NOMO-1 (cell line): Measurements from ENCODE around the gene MOXD1.

Source experiments
- DNase-seq, 2 experiments: peaks; one replicate each; lab custom pipeline; 2025; ENCODE audit not compliant: unreplicated experiment in 2 of 2; lab: John Stamatoyannopoulos, UW

MOXD1 gene

GRCh38 chr6:132400883-132401617, at the start of gene MOXD1:
Gene MOXD1, minus strand, starts transcription at chr6:132401475. Its CDS starts 49 bp downstream, at chr6:132401426.
- no peak for DNase-seq

- DNase-seq: no peak
Observed at GRCh38 chr6:132446855-132447241, 45.6 kb upstream of the MOXD1 start.

DNA sequence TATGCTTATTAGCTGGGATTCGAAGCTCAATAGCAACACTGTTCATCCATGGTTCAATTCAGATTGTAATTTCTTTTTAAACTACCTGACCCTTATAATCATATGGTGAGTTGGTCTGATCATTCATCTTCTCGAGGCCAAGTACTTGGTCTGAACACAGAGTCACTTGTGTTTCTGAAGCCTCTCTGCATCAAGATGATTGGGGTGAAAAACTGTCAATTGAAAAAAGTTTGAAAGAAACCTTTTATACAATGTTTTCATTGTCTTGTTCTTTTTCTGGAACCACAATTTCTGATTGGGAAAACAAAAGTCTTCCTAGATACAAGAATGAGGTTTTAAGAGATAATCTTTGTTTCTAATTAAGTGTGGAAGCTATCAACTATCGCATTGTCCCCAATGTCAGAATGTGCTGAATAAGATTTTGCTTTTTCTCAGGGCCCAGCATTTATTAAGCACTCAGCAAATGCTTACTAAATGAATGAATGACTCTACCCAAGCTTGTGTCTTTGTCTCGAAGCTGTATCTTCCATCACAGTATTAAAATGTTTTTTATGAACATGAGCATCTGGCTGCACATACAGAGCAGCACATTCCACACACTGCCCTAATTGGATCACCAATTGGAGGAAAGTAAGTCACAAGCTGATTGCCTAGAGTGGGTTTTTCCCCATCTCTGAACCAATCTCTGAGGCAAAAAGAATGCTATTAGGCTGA, 45.0 kb upstream of the MOXD1 start:
- no peak for DNase-seq

DNA sequence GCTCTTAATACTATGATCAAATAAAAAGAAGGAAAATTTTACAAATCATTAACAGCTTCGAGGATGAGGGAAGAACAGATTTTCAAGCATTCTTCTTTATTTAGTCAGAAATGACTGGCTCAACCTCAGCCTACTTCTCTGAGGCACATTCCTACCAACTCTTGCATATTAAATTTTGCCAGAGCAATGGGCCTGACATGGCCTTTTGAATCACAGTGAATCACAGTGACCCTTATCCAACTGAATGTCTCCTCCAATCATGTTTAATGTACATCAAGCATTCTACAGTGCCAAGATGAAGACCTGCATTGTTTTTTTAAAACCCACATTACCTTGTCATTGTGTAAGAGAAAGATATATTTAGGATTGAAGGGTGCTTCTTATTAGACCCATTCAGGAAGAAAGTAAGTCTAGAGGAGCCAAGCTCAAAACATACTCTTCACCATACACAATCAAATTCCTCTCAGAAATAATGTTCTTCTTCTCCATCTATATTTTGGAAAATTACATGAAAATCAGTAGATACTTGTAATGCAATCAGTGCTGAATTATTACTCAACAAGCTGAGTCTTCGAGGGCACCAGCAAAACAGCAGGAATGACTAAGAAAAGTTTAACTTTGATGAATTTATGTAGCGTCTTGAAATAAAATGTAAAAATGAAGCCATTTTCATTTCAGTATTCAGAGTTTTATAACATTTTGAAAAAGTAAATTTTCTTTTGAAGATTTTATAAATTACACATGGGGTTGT, 44.1 kb upstream of the MOXD1 start:
- no peak for DNase-seq

DNA sequence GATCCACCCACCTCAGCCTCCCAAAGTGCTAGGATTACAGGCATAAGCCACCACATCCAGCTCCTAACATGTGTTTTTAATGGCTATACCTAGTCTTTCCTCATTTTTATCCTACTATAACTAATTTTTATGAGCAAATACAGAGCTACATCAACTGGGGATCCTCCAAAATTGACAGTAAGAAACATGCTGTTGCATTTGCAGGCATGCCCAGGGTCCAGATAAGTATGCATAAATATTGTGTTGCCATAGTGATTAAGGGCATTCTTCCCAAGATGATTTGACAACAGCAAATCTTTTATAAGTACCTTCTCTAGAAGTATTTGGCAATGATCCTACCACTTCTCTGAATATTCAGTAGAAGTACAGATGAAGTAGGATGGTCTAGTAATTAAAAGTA, 41.9 kb upstream of the MOXD1 start:
- DNase-seq: no peak

- no peak for DNase-seq
Observed at GRCh38 chr6:132430110-132430509, 28.8 kb upstream of the MOXD1 start.

DNA sequence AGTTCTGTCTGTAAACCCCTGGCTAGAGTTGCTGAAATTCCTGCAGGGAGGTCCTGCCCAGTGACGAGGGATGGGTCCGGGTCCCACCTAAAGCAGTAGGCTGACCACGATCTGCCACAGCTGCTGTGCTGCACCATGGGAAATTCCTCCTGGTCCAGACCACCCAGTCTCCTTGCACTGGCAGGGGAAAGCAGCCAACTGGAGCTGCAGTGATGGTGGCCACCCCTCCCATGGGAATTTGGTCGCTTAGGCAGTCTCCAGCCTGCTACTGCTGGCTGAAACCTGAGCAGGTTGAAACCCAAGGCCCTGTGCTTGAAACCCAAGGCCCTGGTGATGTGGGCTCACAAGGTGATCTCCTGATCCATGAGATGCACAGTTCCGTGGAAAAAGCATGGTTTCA, 23.9 kb upstream of the MOXD1 start:
- no peak for DNase-seq

GRCh38 chr6:132423839-132424238, 22.6 kb upstream of the MOXD1 start:
- no peak for DNase-seq

DNA sequence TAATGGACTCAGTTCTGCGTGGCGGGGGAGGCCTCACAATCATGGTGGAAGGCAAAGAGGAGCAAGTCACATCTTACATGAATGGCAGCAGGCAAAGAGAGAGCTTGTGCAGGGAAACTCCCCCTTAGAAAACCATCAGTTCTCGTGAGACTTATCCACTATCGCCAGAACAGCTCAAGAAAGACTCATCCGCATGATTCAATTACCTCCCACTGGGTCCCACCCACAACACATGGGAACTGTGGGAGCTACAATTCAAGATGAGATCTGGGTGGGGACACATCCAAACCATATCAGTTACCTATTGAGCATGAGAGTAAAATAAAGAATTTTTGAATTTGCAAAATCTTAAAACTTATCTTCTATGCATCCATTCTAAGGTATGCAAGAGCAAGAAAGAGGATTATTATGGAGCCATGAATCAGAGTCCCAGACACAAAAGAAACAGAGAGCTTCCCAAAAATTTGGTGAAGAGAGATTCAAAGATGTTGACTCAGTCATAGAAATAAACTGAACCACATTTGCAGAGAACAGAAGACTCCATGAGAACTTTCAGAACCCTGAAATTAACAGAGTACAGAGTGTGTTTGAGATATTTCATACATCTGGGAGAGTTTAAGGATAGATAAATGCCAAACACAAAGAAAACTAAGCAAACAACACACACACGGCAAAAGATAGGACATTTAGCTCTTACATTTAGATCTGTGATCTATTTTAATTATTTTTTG, 17.1 kb upstream of the MOXD1 start:
- DNase-seq: no peak

DNA sequence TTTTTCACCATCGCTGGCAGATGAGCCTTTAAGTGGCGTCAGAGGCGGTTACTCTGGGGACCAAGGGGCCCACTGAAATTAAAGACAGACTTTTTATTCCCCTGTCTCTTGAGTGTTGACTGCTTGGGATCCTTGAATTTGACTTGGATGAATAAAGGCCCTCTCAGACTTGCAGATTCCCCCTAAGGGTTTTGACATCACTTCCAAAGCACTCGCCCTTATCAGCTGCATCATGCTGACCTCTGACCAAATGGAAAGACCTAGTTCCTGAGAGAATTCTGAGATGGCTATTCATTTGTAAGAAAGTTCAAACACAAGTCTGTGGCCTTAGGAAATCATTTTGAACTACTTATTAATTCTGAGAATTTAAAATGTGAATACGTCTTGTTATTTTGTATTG, 13.5 kb upstream of the MOXD1 start:
- DNase-seq: no peak

- DNase-seq: no peak
Observed at GRCh38 chr6:132414322-132414721, 13.0 kb upstream of the MOXD1 start.

GRCh38 chr6:132413499-132413802, 12.2 kb upstream of the MOXD1 start:
- DNase-seq: no peak

DNA sequence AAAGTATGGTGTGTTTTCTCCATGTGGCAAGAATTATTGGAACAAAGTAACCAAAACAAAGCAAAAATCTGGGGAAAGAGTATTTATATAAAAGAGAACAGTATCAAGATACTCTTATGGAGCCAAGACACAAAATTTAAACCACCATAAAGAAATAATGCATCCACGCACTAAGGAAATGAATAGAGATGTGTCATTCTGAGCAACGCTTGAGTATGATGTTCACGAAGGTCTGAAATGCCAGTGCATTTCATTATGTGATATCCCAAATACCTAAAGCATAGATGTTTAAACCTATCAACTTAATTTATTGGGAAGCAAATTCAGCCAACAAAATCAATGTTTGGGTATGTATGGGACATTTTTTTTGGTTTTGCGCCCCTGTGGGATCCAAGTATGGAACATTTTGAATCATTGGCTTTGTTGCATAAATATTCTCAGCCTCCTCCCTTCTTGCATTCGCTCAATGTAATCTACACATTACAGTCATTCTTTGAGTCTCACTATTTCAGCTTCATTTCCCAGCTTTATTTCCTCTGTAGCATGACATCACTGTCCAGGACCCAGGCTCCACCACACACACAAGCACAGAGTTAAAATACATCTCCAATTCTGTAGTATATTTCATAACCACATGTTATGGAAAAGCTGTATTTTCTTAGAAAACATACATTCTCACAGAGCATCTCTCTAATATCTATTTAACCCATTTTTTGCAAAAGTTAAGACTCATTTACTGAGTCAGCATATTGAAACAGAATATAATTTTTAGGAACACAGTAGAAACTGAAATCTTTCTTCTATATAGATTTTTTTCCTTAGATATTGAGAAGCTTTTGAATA, 11.6 kb upstream of the MOXD1 start:
- no peak for DNase-seq

- no peak for DNase-seq
Observed at GRCh38 chr6:132411296-132411695, 10.0 kb upstream of the MOXD1 start.

DNA sequence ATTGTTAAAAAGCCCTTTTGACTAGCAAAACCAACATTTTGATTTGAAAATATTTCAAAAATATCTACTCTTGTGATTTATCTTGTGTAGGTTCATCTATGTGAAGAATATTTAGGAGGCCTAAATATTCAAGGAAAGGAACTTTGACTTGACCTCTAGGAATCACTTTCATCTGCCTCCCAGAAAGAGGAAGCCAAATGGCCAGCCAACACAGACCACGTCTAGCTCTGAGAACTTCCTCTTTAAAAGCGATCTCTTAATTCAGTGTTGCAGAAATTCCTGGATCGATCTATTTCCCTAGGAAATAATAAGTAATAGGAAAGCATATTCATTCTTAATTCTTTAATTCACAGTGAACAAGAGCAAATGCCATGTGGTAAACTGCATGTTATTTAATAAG, 9.6 kb upstream of the MOXD1 start:
- DNase-seq: peak; percentile 22 to 40

DNA sequence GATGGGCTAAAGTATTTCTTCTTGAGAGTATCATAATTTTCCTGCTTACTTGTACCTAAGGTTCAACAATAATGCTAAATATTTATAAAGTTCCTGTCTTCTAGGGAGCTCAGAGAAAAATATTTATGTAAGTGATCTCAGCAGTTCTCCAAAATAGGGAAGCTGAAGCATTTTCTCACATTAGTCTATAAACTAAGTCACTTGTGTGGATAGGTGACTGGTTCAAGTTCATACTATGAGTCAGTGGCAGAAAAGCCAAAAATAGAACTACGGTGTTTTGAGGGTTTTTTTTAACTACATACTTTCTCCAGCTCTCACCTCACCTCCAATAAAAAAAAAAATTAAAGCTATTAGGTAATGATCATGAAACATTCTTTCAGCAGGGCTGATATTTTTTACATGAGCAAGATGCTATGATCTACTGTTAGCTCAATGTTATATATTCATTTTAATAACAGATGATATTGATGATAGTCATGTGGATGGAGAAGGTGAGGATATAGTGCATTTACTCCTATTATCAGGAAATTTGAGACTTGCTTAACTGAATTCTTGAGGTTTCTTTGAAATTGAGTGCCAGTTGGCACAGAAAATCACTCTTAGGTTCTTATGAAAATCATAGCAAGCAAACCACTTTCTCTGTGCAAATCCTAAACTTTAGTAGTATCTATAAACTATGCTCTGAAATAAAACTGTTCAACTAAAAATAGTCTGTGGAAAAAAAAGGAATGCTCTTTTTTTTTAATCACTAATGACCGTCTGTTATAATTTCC, 4.1 kb upstream of the MOXD1 start:
- DNase-seq: no peak

DNA sequence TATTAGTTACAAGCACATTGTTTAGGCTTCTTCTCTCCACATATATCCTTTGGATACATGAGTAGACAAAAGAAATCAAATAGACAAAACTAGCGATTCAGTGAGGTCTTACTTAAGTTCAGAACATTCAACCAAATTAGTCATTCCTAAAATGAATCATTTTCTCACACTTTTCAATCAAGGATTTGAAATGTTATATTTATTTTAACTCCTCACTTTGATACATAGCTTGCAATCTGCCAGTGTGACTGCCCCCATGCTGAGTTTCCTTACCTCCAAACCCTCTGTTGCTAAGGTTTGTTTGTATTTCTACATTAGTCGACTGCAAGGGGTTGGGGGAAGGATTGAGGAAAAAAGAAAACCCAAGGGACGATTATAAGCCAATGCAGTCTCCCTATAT, 3.5 kb upstream of the MOXD1 start:
- no peak for DNase-seq

DNA sequence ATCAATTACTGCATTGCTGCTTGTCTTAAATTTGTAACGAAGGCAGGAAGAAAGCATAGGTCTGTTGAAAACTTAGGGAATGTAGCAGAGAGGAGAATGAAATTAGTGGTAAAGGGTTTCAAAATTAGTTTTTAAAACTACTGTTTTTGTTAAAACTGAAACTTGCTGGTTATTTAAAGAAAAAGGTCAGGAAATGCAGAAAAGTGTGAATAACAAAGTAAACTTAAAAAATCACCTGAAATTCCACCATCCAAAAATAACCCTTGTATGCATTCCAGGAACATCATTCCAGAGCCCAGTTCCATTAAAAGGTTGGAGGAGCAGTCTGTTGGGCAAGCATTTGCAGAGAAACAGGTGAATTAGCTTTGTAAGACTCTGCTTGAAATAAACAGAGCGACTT, 3.1 kb upstream of the MOXD1 start:
- no peak for DNase-seq

DNA sequence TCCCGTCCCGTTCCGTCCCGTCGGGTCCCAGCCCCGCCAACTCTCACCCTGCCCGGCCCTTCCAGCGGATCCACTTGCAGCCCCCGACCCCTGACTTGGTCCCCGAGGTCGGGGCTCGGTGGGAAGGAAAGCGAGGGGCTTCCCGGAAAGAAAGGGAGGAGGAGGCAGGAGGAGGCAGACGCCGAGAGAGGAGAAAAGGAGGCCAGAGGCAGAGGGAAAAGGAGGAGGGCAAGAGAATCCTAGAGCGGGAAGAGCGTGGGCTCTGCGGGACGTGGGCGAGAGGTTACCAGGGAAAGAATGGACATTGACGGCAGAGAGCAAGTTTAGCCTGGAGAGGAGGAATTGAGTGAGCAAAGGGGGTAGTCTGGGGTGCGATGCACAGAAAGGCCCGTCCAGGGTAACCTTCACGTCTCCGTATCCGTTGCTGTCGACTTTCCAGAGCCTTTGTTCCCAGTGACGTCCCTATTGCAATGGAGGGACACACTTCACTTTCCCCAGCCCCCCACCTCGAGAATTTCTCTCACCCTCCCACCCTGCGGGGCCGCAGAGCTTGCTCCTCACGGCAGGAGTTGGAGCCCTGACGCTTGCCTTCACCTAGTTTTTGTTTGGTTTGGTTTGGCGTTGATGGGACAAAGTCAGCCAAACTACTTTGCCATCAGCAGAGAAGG, 477 bp upstream of the MOXD1 start:
- DNase-seq: no peak
